Measurements from ENCODE around the gene RFC5.
"Not testable (repeated sequence)": the region's sequence is repeated elsewhere in the genome, so short reads cannot be mapped to it uniquely, and the experiment has no call there.

DNA sequence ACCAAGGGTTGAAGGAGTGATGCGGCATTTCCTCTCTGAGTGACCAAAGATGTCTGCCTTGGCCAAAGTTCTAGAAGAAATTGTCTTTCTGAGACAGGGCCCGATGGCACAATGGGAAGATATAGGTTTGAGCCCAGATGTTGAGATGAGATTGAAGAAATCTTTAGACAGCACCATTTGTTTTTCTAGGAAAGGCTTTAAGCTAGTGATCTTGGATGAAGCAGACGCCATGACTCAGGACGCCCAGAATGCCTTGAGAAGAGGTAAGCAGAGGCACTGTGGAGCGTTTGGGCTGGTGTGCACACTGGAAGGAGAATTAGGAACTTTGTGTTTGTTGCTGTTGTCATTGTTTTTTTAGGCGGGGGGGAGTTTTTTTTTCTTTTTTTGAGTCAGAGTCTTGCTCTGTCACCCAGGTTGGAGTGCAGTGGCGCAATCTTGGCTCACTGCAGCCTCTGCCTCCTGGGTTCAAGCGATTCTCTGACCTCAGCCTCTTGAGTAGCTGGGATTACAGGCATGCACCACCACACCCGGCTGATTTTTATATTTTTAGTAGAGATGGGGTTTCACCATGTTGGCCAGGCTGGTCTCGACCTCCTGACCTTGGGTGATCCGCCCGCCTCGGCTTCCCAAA, 5.7 kb downstream of the RFC5 start:
- not testable (repeated sequence) for TF ChIP-seq CTCF (conservative IDR thresholded peaks at IDR 0.05; ENCODE audit: low read depth, low read length); POLR2A (IDR thresholded peaks at IDR 0.05; ENCODE audit: low read depth, low read length); MAFK (IDR thresholded peaks at IDR 0.05; ENCODE audit: low read depth, low read length); SMC3 (IDR thresholded peaks at IDR 0.05; ENCODE audit: low read depth, low read length); RCOR1 (IDR thresholded peaks at IDR 0.05; ENCODE audit: insufficient replicate concordance, low read length); BHLHE40 (IDR thresholded peaks at IDR 0.05; ENCODE audit: low read depth, low read length); ELK1 (IDR thresholded peaks at IDR 0.05; ENCODE audit: borderline replicate concordance, low read depth, low read length); MXI1 (IDR thresholded peaks at IDR 0.05; ENCODE audit: borderline replicate concordance, low read depth, low read length); MAZ (IDR thresholded peaks at IDR 0.05; ENCODE audit: borderline replicate concordance, low read depth, low read length); RFX5 (IDR thresholded peaks at IDR 0.05; ENCODE audit: low read depth, low read length); RAD21 (IDR thresholded peaks at IDR 0.05; ENCODE audit: low read length); CHD1 (IDR thresholded peaks at IDR 0.05; ENCODE audit: low read depth, low read length)
- TF ChIP-seq, protein P1, sequence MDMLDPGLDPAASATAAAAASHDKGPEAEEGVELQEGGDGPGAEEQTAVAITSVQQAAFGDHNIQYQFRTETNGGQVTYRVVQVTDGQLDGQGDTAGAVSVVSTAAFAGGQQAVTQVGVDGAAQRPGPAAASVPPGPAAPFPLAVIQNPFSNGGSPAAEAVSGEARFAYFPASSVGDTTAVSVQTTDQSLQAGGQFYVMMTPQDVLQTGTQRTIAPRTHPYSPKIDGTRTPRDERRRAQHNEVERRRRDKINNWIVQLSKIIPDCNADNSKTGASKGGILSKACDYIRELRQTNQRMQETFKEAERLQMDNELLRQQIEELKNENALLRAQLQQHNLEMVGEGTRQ (IDR thresholded peaks at IDR 0.05; ENCODE audit: low read depth, low read length), result not testable (repeated sequence)
